ENCODE data around the gene GPR160.
"Not testable (repeated sequence)": the region's sequence is repeated elsewhere in the genome, so short reads cannot be mapped to it uniquely, and the experiment has no call there.

The GPR160 gene

DNA sequence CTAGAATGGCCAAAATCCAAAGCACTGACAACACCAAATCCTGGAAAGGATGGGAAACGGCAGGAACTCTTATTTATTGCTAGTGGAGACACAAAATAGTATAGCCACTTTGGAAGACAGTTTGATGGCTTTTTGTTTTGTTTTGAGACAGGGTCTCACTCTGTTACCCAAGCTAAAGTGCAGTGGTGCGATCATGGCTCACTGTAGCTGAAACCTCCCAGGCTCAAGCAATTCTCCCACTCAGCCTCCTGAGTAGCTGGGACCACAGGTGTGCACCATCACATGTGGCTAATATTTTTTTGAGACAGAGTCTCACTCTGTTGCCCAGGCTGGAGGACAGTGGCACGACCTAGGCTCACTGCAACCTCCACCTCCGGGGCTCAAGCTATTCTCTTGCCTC, 27.3 kb upstream of the GPR160 start:
- in situ Hi-C loops (cut with HindIII; ENCODE audit: low pct_unique_long_range_greater_than_20kb, low sequenced_read_pairs) = no loop called here
- DNase-seq (ENCODE audit: low read depth in 1 of 2, low spot score in 1 of 2) = no peak
- no peak for TF ChIP-seq JUND (IDR thresholded peaks at IDR 0.05; ENCODE audit: low read depth)

DNA sequence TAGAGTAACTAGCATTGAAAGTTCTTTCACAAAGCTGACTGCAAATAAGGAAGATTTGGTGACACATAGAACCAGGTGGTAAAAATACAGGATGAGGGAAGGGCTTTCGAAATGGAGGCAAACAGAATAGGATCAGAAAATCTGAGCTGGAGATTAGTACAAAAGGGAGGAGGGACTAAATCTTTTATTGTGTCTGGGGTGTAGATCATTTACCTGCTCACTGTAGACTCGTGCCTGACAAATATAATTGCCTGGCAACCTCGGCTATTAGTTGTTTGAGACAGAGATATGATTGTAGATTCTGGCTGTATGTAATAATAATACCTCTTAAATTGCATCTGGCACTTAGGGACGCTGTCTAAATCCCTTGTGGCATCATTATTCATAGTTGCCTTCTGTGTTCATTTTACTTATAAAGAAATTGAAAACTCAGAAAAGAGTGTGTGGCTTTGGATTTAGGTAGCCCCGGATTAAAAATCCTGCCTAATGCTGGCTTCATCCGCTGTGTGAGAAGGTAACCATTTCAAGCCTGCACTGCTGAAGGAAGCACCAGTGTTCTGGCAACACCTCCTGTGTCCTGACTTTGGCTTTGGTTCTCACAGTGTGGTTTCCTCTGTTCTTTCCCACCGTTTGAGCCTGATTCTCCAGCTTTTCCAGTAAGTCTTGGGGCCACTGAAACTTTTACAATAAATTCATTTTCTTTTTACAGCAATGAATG, 25.0 kb upstream of the GPR160 start:
- TF ChIP-seq JUND (IDR thresholded peaks at IDR 0.05; ENCODE audit: low read depth) = no peak
- peak in 1 of 2 experiments; percentile 24 for DNase-seq (ENCODE audit: low read depth in 1 of 2, low spot score in 1 of 2)
- in situ Hi-C loops (cut with HindIII; ENCODE audit: low pct_unique_long_range_greater_than_20kb, low sequenced_read_pairs) = no loop called here

DNA sequence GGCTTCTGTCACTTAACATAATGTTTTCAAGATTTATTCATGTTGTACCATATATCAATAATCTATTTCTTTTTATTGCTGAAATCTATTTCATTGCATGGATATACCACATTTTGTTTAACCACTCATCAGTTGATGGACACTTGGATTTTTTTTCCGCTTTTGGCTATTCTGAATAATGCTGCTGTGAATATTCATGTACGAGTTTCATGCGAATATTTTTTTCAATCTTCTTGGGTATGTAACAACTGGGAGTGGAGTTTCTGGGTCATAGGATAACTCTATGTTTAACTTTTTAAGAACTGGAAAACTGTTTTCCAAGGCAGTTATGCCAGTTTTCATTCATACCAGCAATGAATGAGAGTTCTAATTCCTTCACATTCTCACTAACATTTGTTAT, 21.7 kb upstream of the GPR160 start:
- in situ Hi-C loops (cut with HindIII; ENCODE audit: low pct_unique_long_range_greater_than_20kb, low sequenced_read_pairs) = no loop called here
- DNase-seq (ENCODE audit: low read depth in 1 of 2, low spot score in 1 of 2) = no peak
- no peak for TF ChIP-seq JUND (IDR thresholded peaks at IDR 0.05; ENCODE audit: low read depth)

DNA sequence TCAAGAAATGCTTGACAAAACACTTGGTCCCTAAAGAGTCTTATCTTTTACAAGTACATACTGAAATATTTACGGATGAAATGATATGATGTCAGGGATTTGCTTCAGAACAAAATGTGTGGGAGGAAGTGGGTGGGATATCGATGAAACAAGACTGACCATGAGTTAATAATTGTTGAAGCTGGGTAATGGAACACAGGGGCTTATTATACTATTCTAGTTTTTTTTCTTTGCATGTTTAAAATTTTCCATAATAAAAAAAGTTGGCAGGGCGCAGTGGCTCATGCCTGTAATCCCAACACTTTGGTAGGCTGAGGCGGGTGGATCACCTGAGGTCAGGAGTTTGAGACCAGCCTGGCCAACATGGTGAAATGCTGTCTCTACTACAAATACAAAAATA, 18.5 kb upstream of the GPR160 start:
- DNase-seq (ENCODE audit: low read depth in 1 of 2, low spot score in 1 of 2); in situ Hi-C loops (cut with HindIII; ENCODE audit: low pct_unique_long_range_greater_than_20kb, low sequenced_read_pairs): not testable (repeated sequence)

DNA sequence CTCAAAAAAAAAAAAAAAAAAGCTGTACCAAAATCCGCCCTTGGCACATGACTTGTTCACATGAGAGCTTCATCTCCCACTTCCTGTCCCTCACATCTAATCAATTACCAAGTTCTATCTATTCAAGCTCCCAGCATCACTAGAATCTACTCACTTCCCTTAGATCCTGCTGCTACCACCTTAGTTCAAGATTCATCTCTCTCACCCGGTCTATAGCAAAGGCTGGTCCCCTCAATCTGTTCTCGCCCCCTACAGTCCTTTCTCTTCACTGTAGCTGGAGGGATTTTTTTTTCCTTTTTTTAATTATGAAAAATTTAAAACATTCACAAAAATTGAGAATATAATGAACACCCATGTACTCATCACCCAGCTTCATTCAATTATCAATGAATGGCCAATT, 16.7 kb upstream of the GPR160 start:
- no peak for DNase-seq (ENCODE audit: low read depth in 1 of 2, low spot score in 1 of 2)
- in situ Hi-C loops (cut with HindIII; ENCODE audit: low pct_unique_long_range_greater_than_20kb, low sequenced_read_pairs) = no loop called here
- TF ChIP-seq JUND (IDR thresholded peaks at IDR 0.05; ENCODE audit: low read depth) = no peak

DNA sequence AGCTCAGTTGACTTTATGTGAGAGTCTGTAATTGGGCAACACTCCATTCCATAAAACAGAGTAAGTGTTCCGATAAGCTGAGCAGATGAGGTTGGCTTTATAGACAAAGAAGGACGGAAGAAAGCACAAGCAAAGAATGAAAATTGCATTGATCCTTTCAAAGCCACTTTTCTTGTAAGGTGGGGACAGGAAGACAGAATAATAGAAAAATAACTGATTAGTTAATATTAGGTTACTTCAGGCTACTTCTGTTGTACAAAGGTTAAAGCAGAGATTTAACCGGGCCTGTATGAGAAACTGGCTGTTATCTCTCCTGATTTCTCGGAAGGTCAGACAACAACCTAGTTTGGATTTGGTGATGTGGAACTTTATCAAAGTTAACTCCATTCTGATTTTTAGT, 15.5 kb upstream of the GPR160 start:
- TF ChIP-seq JUND (IDR thresholded peaks at IDR 0.05; ENCODE audit: low read depth) = no peak

DNA sequence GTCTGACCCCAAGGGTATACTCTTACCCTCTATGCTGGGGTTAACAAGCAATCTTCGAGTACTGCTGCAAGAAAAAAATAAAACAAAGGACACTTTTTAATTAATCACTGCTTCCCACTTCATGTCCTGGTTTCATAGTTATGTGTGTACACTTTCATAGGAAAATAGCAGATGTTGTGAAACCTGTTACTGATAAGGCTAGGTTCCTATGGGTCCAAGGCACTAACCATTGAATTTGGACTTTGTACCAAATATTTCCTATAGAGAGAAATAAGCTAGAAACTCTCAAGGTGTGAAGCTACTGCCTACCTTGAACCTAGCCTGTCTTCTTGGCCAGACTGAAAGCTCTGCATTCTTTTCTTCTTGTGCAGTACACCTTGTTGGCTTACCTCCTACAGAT, 14.6 kb upstream of the GPR160 start:
- in situ Hi-C loops (cut with HindIII; ENCODE audit: low pct_unique_long_range_greater_than_20kb, low sequenced_read_pairs) = no loop called here
- no peak for TF ChIP-seq JUND (IDR thresholded peaks at IDR 0.05; ENCODE audit: low read depth)
- no peak for DNase-seq (ENCODE audit: low read depth in 1 of 2, low spot score in 1 of 2)

More for the DNA sequence above, 15.5 kb upstream of the GPR160 start:
- no peak for DNase-seq (ENCODE audit: low read depth in 1 of 2, low spot score in 1 of 2)
- in situ Hi-C loops (cut with HindIII; ENCODE audit: low pct_unique_long_range_greater_than_20kb, low sequenced_read_pairs) = no loop called here

DNA sequence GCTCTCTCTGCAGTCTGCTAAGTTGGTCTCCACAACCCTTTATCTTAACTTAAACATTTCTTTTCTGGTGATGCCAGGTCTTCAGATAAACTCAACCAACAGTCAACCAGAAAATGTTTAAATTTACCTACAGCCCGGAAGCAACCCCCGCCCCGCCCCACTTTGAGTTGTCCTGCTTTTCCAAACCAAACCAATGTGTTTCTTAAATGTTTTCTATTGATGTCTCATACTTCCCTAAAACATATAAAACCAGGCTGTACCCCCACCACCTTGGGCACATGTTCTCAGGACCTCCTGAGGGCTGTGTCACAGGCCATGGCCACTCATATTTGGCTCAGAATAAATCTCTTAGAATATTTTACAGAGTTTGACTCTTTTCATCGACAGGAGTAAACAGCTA, 13.2 kb upstream of the GPR160 start:
- DNase-seq (ENCODE audit: low read depth in 1 of 2, low spot score in 1 of 2) = no peak
- in situ Hi-C loops (cut with HindIII; ENCODE audit: low pct_unique_long_range_greater_than_20kb, low sequenced_read_pairs) = no loop called here
- TF ChIP-seq JUND (IDR thresholded peaks at IDR 0.05; ENCODE audit: low read depth) = no peak

DNA sequence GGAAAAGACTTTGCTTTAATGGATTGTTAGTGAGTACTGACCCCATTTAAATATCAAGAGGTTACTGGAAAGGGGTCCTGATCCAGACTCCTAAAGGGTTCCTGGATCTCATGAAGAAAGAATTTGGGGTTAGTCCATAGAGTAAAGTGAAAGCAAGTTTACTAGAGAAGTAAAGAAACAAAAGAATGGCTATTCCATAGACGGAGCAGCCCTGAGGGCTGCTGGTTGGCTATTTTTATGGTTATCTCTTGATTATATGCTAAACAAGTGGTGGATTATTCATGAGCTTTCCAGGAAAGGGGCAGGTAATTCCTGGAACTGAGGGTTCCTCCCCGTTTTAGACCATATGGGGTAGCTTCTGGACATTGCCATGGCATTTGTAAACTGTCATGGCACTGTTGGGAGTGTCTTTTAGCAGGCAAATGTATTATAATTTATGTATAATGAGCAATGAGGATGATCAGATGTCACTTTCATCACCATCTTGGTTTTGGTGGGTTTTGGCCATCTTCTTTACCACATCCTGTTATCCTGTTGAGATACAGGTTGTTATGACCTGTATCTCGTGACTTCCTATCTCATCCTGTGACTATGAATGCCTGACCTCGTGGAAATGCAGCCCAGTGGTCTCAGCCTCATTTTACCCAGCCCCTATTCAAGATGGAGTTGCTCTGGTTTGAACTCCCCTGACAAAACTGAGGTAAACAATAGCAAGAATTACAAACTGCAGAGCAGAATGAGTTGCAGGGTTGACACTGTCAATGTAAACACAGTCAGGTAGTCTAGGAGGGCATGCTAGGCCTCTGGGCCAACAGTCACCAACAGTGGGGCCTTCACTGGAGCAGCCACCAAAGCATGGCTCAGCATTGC, 10.3 kb upstream of the GPR160 start:
- in situ Hi-C loops (cut with HindIII; ENCODE audit: low pct_unique_long_range_greater_than_20kb, low sequenced_read_pairs) = no loop called here
- no peak for DNase-seq (ENCODE audit: low read depth in 1 of 2, low spot score in 1 of 2)
- no peak for TF ChIP-seq JUND (IDR thresholded peaks at IDR 0.05; ENCODE audit: low read depth)

DNA sequence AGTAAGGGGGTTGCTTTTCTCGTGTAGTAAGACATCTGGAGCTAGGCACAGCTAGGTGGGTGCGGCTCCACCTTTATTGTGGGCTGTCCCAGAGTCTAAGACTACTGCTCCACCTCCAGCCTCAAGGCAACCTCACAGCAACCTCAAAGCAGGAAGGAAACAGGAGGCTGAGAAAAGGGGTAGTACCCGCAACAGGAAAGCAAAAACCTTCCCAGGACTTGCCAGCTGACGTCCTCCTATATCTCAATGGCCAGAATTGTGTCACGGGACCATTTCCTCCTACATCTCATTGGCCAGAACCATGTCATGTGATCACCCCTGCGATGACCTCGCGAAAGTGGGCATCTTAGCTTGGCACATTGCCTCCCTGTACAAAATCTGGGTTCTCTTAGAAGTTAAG, 4.3 kb upstream of the GPR160 start:
- in situ Hi-C loops (cut with HindIII; ENCODE audit: low pct_unique_long_range_greater_than_20kb, low sequenced_read_pairs) = no loop called here
- peak in 1 of 2 experiments; percentile 54 for DNase-seq (ENCODE audit: low read depth in 1 of 2, low spot score in 1 of 2)
- no peak for TF ChIP-seq JUND (IDR thresholded peaks at IDR 0.05; ENCODE audit: low read depth)

DNA sequence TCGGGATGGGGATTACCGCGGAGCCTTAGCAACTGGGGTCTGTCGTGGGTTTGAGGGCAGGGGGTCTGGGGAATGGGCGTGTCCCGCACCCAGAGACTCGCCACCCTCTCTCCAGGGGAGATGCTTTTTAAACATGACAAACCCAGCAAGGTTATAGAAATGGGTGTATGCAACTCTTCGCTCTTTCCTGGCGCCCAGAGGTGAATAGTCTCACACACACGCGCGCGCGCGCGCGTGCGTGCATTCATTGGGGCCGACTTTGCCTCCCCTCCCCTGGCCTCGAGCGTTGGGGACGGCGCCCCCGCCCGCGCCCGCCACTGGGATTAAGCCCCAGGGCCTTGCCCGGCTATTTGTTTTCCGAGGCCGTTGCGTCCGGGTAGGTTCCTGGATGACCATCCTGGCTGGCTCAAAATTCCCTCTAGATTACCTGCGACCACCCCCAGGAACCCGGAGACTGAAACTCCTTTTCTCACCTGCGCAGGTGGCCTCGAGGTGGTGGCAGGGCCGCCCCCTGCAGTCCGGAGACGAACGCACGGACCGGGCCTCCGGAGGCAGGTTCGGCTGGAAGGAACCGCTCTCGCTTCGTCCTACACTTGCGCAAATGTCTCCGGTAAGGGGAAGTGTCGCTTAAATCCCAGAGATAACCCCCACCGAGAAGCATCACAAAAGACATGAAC, 777 bp downstream of the GPR160 start:
- in situ Hi-C loops (cut with HindIII; ENCODE audit: low pct_unique_long_range_greater_than_20kb, low sequenced_read_pairs) = no loop called here
- TF ChIP-seq JUND (IDR thresholded peaks at IDR 0.05; ENCODE audit: low read depth) = no peak
- peak; percentile 67 to 77 for DNase-seq (ENCODE audit: low read depth in 1 of 2, low spot score in 1 of 2)

DNA sequence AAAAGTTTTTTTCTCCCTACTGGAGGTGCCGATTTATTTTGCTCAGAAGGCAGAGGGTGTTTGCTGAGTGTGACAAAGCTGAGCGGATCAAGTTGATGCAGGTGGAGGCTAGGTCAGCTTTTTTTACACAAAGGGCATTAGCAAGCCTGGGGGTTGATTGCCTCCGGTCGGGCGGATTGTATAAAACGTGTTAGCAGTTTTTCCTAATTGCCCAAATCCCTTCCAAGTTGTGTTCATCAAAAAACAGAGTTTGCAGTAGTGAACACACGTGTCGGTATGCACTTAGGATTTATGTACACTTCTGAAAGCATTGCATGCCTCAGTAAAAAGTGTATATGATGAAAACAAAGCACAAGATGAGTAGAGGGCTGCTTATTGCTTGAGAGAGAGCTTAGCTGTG, 2.6 kb downstream of the GPR160 start:
- no peak for DNase-seq (ENCODE audit: low read depth in 1 of 2, low spot score in 1 of 2)
- in situ Hi-C loops (cut with HindIII; ENCODE audit: low pct_unique_long_range_greater_than_20kb, low sequenced_read_pairs) = no loop called here
- no peak for TF ChIP-seq JUND (IDR thresholded peaks at IDR 0.05; ENCODE audit: low read depth)

DNA sequence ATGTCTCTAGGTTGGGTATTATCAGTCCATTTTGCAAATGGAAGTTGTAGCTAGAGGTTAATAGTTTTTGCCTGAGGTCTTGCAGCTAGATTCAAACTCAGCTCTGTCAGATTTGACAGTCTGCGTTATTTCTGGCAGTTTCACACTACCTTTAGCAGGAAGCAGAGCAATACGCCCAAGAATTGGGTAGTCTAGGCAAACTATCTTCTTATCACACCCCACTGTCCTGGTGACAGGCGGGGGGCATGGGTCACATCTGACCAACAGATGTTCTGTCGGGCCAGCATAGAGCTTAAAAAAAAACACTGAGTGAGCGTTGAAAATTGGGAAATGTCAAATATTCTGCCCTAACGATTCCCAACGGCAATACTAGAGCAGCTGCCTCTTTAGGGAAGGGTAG, 5.7 kb downstream of the GPR160 start:
- in situ Hi-C loops (cut with HindIII; ENCODE audit: low pct_unique_long_range_greater_than_20kb, low sequenced_read_pairs) = no loop called here
- no peak for DNase-seq (ENCODE audit: low read depth in 1 of 2, low spot score in 1 of 2)

More for the DNA sequence above, 5.7 kb downstream of the GPR160 start:
- no peak for TF ChIP-seq JUND (IDR thresholded peaks at IDR 0.05; ENCODE audit: low read depth)

All from T47D (cell line).